Ishikawa (cell line): Measurements from ENCODE around the gene MSANTD1.
A peak's percentile ranks its signal among the peaks of the same experiment; 100 is the strongest.

Experiments
- CEBPB ChIP-seq: IDR thresholded peaks from 2 replicates; pipeline ENCODE4 v1.6.1; 2012
- CREB1 ChIP-seq: IDR thresholded peaks from 2 replicates; pipeline ENCODE4 v1.6.1; 2012; ENCODE audit warnings: low read depth
- EGR1 ChIP-seq: IDR thresholded peaks from 2 replicates; pipeline ENCODE4 v1.6.1; 2012
- EP300 ChIP-seq: IDR thresholded peaks from 2 replicates; pipeline ENCODE4 v1.6.1; 2012; ENCODE audit warnings: borderline replicate concordance
- FOXM1 ChIP-seq: IDR thresholded peaks from 2 replicates; pipeline ENCODE4 v1.6.1; 2012; ENCODE audit warnings: low read depth, borderline replicate concordance
- NFIC ChIP-seq: IDR thresholded peaks from 2 replicates; pipeline ENCODE4 v1.6.1; 2012
- RAD21 ChIP-seq: IDR thresholded peaks from 2 replicates; pipeline ENCODE4 v1.6.1; 2012; ENCODE audit warnings: low read depth
- TAF1 ChIP-seq: IDR thresholded peaks from 2 replicates; pipeline ENCODE4 v1.6.1; 2012; ENCODE audit warnings: low read depth, mild to moderate bottlenecking
- TCF12 ChIP-seq: IDR thresholded peaks from 2 replicates; pipeline ENCODE4 v1.6.1; 2012; ENCODE audit warnings: low read depth
- TEAD4 ChIP-seq: IDR thresholded peaks from 2 replicates; pipeline ENCODE4 v1.6.1; 2012
- USF1 ChIP-seq: IDR thresholded peaks from 2 replicates; pipeline ENCODE4 v1.6.1; 2012
- YY1 ChIP-seq: IDR thresholded peaks from 2 replicates; pipeline ENCODE4 v1.6.1; 2012; ENCODE audit warnings: low read depth
- ZBTB7A ChIP-seq: IDR thresholded peaks from 2 replicates; pipeline ENCODE4 v1.6.1; 2012; ENCODE audit warnings: low read depth
- TF ChIP-seq, protein P1 (sequence below): IDR thresholded peaks from 2 replicates; pipeline ENCODE4 v1.6.1; 2012; ENCODE audit warnings: low read depth, mild to moderate bottlenecking
- TF ChIP-seq, protein P2 (sequence below): IDR thresholded peaks from 2 replicates; pipeline ENCODE4 v1.6.1; 2012

Gene MSANTD1

DNA sequence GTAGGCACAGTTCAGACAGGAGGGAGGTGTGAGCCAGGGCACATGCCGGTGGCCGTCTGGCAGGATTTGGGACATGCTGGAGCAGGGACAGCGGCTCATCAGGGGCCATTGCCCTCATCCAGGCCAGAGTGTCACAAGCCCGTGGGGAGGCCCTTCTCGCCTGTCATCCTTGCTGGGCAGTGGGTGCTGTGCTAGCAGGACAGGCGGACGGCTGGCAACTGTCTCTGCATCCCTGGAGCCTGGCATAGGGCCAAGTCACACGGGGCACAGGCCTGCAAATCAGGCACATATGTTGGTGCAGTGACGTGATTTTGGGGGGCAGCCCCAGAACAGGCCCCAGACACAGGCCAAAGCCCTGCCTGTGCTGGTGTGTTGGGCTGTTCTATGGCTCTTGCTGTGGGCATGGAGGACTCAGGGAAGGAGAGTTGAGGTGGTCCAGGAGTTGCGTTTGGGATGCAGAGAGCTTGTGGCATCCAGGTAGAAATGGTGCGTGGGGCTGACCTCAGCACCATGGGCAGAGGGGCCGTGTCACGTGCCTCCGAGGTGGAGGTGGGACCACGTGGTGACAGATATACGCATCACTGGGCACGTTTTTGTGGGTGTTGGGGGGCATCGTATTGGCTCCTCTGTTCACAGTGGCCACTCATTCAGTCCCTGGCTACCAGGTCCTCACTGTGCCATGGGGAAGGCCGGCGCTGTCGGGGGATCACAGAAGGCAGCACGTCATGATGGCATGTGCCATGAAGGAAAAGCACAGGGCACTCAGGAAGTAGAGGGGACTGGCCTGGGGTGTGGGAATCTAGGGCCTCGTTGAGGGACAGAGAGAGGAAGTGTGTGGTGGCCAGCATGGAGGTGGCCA is 14.6 kb upstream of the MSANTD1 start:
- TF ChIP-seq NFIC (peak; percentile 20; the same call in 1 of the 2 replicates), USF1 (no peak)

- TF ChIP-seq YY1 (no peak), USF1 (no peak), EP300 (no peak), CREB1 (no peak), EGR1 (no peak), TEAD4 (no peak), TAF1 (no peak), ZBTB7A (no peak)
- TF ChIP-seq, protein P1, sequence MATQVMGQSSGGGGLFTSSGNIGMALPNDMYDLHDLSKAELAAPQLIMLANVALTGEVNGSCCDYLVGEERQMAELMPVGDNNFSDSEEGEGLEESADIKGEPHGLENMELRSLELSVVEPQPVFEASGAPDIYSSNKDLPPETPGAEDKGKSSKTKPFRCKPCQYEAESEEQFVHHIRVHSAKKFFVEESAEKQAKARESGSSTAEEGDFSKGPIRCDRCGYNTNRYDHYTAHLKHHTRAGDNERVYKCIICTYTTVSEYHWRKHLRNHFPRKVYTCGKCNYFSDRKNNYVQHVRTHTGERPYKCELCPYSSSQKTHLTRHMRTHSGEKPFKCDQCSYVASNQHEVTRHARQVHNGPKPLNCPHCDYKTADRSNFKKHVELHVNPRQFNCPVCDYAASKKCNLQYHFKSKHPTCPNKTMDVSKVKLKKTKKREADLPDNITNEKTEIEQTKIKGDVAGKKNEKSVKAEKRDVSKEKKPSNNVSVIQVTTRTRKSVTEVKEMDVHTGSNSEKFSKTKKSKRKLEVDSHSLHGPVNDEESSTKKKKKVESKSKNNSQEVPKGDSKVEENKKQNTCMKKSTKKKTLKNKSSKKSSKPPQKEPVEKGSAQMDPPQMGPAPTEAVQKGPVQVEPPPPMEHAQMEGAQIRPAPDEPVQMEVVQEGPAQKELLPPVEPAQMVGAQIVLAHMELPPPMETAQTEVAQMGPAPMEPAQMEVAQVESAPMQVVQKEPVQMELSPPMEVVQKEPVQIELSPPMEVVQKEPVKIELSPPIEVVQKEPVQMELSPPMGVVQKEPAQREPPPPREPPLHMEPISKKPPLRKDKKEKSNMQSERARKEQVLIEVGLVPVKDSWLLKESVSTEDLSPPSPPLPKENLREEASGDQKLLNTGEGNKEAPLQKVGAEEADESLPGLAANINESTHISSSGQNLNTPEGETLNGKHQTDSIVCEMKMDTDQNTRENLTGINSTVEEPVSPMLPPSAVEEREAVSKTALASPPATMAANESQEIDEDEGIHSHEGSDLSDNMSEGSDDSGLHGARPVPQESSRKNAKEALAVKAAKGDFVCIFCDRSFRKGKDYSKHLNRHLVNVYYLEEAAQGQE: no peak
- TF ChIP-seq, protein P2, sequence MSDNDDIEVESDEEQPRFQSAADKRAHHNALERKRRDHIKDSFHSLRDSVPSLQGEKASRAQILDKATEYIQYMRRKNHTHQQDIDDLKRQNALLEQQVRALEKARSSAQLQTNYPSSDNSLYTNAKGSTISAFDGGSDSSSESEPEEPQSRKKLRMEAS: no peak
These were observed 14.0 kb upstream of the MSANTD1 start for GRCh38 chr4:3235030-3235345.

DNA sequence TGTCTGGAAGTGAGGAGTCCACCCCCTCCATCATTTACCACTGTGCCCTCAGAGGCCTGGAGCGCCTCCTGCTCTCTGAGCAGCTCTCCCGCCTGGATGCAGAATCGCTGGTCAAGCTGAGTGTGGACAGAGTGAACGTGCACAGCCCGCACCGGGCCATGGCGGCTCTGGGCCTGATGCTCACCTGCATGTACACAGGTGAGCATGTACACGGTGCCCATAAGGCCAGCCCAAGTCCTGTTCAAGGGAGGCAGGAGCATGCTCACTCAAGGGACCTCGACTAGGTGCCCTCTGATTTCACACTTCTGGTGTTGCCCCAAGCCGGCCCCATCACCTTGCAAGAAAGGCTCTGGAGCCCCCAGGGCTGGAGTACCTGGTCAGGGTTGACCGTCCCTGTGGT is 13.4 kb upstream of the MSANTD1 start:
- TF ChIP-seq FOXM1: no peak

DNA sequence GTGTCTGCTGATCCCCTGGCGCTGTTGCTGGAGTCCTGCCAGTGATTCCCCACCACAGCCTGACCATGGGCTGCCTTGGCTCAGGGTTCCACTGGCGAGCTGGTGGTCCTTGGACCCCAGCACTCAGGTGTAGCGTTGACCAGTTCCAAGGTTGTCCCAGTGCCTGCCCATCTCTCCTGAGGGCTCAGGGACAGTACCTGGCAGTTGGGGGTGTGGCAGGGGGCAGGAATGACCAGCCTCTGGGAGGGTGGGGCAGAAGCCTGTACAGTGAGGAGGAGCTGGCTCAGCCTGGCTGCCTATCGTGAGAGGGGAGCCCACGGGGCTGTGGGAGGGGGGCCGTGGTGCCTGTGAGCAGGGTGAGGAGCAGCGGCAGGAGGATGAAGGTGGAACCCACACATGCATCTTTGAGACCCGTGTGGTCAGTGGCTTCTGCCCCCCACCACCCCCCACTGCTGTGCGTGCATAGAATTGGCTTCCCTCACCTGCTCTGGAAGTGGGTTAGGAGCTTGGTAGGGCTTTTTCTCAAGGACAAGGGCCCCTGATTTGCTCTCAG is 12.6 kb upstream of the MSANTD1 start:
- TF ChIP-seq YY1 (no peak), USF1 (no peak), TEAD4 (no peak), TCF12 (no peak), TAF1 (no peak)

- no peak for TF ChIP-seq CREB1
- no peak for TF ChIP-seq RAD21
- TF ChIP-seq, protein P1: no peak
- TF ChIP-seq EGR1: no peak
- TF ChIP-seq, protein P2: no peak
- no peak for TF ChIP-seq FOXM1
- no peak for TF ChIP-seq TAF1
- no peak for TF ChIP-seq NFIC
- no peak for TF ChIP-seq TEAD4
- TF ChIP-seq USF1: no peak
- TF ChIP-seq YY1: no peak
- TF ChIP-seq ZBTB7A: no peak
- no peak for TF ChIP-seq TCF12
- TF ChIP-seq EP300: no peak
- TF ChIP-seq CEBPB: no peak
These were observed 11.7 kb upstream of the MSANTD1 start for GRCh38 chr4:3237266-3237665.
